ENCODE results near the gene ERCC2. TPM values are rescaled to one million over a fixed set of nuclear protein-coding genes. Genes with fewer than 3 reads are reported as not detected.

Gene ERCC2
- total RNA-seq = 24.1 TPM

DNA sequence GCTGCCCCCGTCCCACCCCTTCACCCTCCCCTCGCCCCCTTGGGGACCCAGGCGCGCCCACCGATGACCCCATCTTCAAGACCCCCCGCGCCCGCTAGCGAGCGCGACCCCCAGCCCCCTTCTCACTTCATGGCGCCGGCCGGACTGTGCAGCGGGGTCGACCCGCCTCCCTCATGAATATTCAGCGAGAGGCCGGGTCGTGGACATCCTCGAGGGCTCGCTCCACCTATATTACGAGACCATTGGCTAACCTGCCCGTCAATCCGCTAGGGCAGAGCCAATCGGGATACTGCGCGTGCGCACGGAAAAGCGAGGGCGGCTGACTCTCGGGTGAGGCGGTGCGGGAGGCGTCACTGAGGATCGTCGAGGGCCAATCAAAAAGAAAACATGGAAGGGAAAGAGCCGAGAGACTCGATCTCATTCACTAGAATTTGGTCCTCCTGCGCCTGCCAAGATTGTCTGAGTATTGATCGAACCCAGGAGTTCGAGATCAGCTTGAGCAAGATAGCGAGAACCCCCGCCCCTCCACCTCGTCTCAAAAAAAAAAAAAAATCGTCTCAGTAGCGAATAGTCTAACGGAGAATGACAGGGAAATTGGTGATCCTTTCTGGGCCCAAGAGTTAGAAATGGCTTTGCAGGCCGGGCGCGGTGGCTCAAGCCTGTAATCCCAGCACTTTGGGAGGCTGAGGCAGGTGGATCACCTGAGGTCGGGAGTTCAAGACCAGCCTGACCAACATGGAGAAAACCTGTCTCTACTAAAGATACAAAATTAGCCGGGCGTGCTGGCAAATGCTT is at the start of gene ERCC2:
ERCC2 (minus strand) TSS at position 164 of the 795 bp plus-strand sequence; CDS start at position 131, 33 bp downstream.

GRCh38 chr19:45406226-45407090 is 36.1 kb upstream of the ERCC2 start, which contains the start of gene POLR1G:
TSS of gene POLR1G (plus strand) at chr19:45406644. CDS start at chr19:45406697, 53 bp downstream.

DNA sequence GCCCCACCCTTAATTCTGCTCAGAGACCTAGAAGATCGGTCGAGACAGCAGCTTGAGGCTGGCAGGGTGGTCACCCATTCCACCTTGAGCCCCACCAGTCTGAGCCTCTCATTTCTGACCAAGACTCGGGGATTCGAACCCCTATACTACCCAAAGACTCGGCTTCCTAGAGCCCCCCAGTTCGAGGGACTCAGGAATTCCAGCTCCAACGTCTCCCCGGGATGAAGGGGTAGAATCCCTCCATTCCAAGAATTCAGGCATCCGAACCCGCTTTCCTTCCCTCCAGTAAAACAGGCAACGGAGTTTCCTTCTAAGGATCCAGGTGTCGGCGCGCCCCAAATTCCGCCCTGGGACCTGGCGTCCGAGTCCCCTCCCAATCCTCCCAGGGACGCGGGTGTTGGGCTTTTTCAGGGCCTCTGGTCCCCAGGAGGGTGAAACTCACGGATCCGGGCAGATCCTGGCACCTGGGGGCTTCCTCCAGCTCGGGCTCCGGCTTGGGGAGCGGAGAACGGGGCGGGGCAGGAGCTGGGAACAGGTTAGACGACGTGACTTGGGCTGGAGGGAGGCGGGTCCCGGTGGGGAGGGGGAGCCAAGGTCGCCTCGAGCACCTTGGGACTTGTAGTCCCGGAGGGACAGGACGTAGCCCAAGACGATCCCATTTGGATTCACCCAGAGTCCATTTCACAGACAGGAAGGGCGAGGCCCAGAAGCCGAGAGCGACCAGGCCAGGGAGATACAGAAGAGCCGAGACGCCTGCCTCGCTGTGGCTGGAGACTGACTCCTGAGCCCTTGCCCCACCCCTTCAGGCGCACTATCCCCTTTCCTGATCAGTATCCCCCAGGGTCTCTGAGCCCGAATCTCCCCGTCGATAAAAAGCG is 34.4 kb upstream of the ERCC2 start, which contains the start of gene PPP1R13L:
PPP1R13L (minus strand) TSS at position 513 of the 878 bp plus-strand sequence. CDS start 6,751 bp downstream, outside the sequence.

DNA sequence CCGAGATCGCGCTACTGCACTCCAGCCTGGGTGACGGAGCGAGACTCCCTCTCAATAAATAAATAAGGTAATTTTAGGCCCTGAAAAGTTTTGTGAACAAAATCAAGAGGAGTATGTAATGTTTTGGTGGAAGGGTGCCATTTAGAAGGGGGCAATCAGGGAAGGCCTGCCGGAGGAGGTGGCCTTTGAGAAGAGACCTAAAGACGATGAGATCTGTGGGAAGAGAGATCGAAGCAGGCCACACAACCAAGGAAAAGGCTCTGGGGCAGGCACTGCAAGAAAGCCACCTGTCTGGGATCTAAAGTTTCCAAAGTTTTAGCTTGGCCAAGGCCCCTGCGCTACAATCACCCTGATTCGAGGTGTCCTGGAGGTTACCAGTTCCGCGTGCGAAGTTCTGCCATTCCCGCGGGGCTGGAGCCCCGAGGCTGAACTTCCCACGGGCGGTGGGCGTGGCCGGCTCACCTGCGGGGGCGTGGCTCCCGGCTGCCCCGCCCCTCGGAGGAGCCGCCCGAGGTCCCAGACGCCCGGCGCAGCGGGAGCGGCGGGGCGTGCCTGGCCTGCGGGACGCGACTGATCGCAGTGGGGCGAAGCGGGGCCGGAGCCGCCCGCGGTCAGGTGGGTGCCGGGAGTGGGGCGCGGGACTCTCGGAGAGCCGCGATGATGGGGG is 30.0 kb downstream of the ERCC2 start, which contains the start of gene KLC3:
KLC3 (plus strand) TSS at position 519 of the 667 bp plus-strand sequence. CDS start 4,792 bp downstream, outside the sequence.

GRCh38 chr19:45322744-45323281 is 47.6 kb downstream of the ERCC2 start, which contains the start of gene CKM:
TSS of gene CKM (minus strand) at chr19:45322875. CDS start at chr19:45319713, 3,162 bp downstream.

Other genes with a start within 250 kb of the ERCC2 start
- gene NKPD1, start 209.6 kb downstream of the ERCC2 start, total RNA-seq = 0.63 TPM
- 4.7 TPM for gene TRAPPC6A, start 192.3 kb downstream of the ERCC2 start, total RNA-seq
- gene BLOC1S3, start 191.8 kb downstream of the ERCC2 start, total RNA-seq = 3.8 TPM
- not detected for gene EXOC3L2, start 125.2 kb downstream of the ERCC2 start, total RNA-seq
- 28.2 TPM for gene MARK4, start 119.3 kb downstream of the ERCC2 start, total RNA-seq
- not detected for gene CKM, start 47.7 kb downstream of the ERCC2 start, total RNA-seq
- gene KLC3, start 29.8 kb downstream of the ERCC2 start, total RNA-seq = not detected
- 0.31 TPM for gene PPP1R13L, start 34.5 kb upstream of the ERCC2 start, total RNA-seq
- 3.8 TPM for gene POLR1G, start 36.1 kb upstream of the ERCC2 start, total RNA-seq
- 64.8 TPM for gene ERCC1, start 53.3 kb upstream of the ERCC2 start, total RNA-seq
- 1.3 TPM for gene FOSB, start 97.4 kb upstream of the ERCC2 start, total RNA-seq
- gene RTN2, start 126.5 kb upstream of the ERCC2 start, total RNA-seq = 68.5 TPM
- 0.94 TPM for gene PPM1N, start 127.9 kb upstream of the ERCC2 start, total RNA-seq
- 7.8 TPM for gene VASP, start 136.9 kb upstream of the ERCC2 start, total RNA-seq
- gene OPA3, start 214.2 kb upstream of the ERCC2 start, total RNA-seq = 2.2 TPM
- gene GPR4, start 231.6 kb upstream of the ERCC2 start, total RNA-seq = 0.31 TPM

Measured in parietal lobe (tissue), 1 donor.